Measurements from ENCODE around the gene GDF15.

The GDF15 gene

DNA sequence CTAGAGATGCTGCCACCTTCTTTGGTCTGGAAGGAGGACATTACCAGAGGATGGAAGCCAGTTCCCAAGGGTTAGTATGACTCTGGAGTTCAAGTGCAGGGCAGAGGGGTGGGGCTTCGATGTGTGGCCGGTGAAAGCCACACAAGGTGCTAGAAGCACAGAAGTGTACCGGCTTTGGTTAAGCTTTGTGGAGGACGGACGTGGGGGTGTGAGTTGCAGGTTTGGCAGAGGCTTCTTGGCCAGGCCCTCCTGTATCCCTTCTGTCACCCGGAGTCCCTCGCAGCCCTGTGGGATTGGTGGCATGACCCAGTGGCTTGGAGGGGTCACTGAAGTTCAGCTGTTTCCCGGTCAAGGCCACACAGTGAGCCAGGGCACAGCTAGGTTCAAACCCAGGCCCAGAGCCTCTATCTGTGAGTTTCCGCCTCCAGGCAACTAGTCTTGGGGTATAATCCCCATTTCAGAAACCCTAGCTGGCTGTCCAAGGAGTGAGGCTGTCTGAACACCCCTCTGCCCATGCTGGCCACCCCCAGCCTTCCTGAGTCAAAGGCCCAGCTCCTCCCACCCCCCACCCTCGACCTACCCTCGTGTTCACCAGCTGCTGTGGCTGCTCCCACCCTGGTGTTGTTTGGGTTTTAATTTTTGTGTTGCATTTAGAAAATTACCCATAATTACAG, 28.7 kb downstream of the GDF15 start:
- Histone ChIP-seq H3K27ac (ENCODE audit: low read length) (peak overlapping the region; percentile 24), H3K27me3 (ENCODE audit: insufficient read depth, low read length, poor library complexity) (peaks cover 27% of the 10 kb centered on the region), H3K79me2 (ENCODE audit: insufficient read depth, low read length) (peaks cover 6% of the 10 kb centered on the region), H4K20me1 (ENCODE audit: insufficient read depth, low read length) (peaks cover 8% of the 10 kb centered on the region; the same call in 1 of the 2 replicates), H3K36me3 (ENCODE audit: insufficient read depth, low read length) (no peaks in the 10 kb centered on the region), H2AFZ (ENCODE audit: low read depth, low read length) (no peak overlapping the region), H3K4me2 (ENCODE audit: insufficient read depth, low read length) (peak overlapping the region; percentile 88), H3K4me3 (ENCODE audit: low read depth in 1 of 2, low read length in 2 of 2) (peak overlapping the region in 1 of 2 experiments; percentile 44; a peak in 2 of 4 replicates), H3K9ac (ENCODE audit: low read depth, low read length) (peak overlapping the region; percentile 37), H3K4me1 (ENCODE audit: insufficient read depth, low read length) (peaks cover 53% of the 10 kb centered on the region), H3K9me3 (ENCODE audit: insufficient read depth, low read length, severe bottlenecking) (no peaks in the 10 kb centered on the region)
- DNase-seq (no peak), ATAC-seq (ENCODE audit: insufficient read depth, low read depth) (no peak)
- TF ChIP-seq EZH2 (IDR thresholded peaks at IDR 0.05; ENCODE audit: borderline replicate concordance, low read depth, low read length, severe bottlenecking) (no peak), CTCF (IDR thresholded peaks at IDR 0.05; ENCODE audit: borderline replicate concordance, extremely low read depth, low read length, poor library complexity, severe bottlenecking) (no peak)

GRCh38 chr19:18415178-18415867, 29.4 kb downstream of the GDF15 start:
- peaks cover 27% of the 10 kb centered on the region for H3K27me3 ChIP-seq (ENCODE audit: insufficient read depth, low read length, poor library complexity)
- H3K27ac ChIP-seq (ENCODE audit: low read length), result peak overlapping the region; percentile 27
- ATAC-seq (ENCODE audit: insufficient read depth, low read depth), result peak; percentile 11; the same call in 1 of the 3 replicates
- H2AFZ ChIP-seq (ENCODE audit: low read depth, low read length), result 0 out of 2 replicates have a peak overlapping the region, but pooled peaks have one; percentile 24
- TF ChIP-seq CTCF (IDR thresholded peaks at IDR 0.05; ENCODE audit: borderline replicate concordance, extremely low read depth, low read length, poor library complexity, severe bottlenecking), result peak; percentile 5
- TF ChIP-seq EZH2 (IDR thresholded peaks at IDR 0.05; ENCODE audit: borderline replicate concordance, low read depth, low read length, severe bottlenecking), result peak; percentile 34
- H3K9me3 ChIP-seq (ENCODE audit: insufficient read depth, low read length, severe bottlenecking), result no peaks in the 10 kb centered on the region
- peak overlapping the region; percentile 37 for H3K9ac ChIP-seq (ENCODE audit: low read depth, low read length)
- peak; percentile 72 for DNase-seq
- H3K36me3 ChIP-seq (ENCODE audit: insufficient read depth, low read length), result no peaks in the 10 kb centered on the region
- peaks cover 13% of the 10 kb centered on the region for H4K20me1 ChIP-seq (ENCODE audit: insufficient read depth, low read length)
- peaks cover 60% of the 10 kb centered on the region for H3K4me1 ChIP-seq (ENCODE audit: insufficient read depth, low read length)
- peak overlapping the region; percentile 88 for H3K4me2 ChIP-seq (ENCODE audit: insufficient read depth, low read length)
- peak overlapping the region in 1 of 2 experiments; percentile 44; a peak in 2 of 4 replicates for H3K4me3 ChIP-seq (ENCODE audit: low read depth in 1 of 2, low read length in 2 of 2)
- peaks cover 13% of the 10 kb centered on the region for H3K79me2 ChIP-seq (ENCODE audit: insufficient read depth, low read length)

DNA sequence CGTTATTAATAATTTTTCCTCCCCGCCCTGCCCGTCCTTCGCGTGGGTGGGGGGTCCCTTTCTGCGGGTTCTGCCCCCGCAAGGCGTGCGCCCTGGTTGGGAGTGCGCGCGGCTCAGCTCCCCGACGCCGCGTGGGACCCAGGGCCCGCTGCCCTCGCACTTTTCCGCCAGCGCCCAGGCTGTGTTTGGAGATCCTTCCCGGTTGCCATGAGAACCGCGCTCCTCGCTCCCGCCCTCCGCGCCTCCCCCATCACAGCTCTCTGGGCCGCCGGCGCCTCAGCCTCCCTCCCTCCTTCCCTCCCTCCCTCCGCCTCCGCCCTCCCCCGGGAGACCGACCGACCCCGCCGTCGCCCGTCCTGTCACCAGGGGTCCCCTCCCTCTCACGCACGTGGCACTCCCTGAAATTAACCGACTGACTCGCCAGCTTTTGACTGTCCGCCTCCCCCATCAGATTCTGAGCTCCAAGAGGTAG, 30.9 kb downstream of the GDF15 start:
- Histone ChIP-seq H3K27me3 (ENCODE audit: insufficient read depth, low read length, poor library complexity) (peaks cover 27% of the 10 kb centered on the region), H2AFZ (ENCODE audit: low read depth, low read length) (peak overlapping the region; percentile 67), H4K20me1 (ENCODE audit: insufficient read depth, low read length) (peaks cover 28% of the 10 kb centered on the region), H3K27ac (ENCODE audit: low read length) (peak overlapping the region; percentile 53; the same call in 1 of the 2 replicates), H3K9ac (ENCODE audit: low read depth, low read length) (peak overlapping the region; percentile 39), H3K36me3 (ENCODE audit: insufficient read depth, low read length) (no peaks in the 10 kb centered on the region), H3K9me3 (ENCODE audit: insufficient read depth, low read length, severe bottlenecking) (no peaks in the 10 kb centered on the region), H3K79me2 (ENCODE audit: insufficient read depth, low read length) (peaks cover 28% of the 10 kb centered on the region), H3K4me1 (ENCODE audit: insufficient read depth, low read length) (peaks cover 73% of the 10 kb centered on the region), H3K4me2 (ENCODE audit: insufficient read depth, low read length) (peak overlapping the region; percentile 88), H3K4me3 (ENCODE audit: low read depth in 1 of 2, low read length in 2 of 2) (peak overlapping the region in 1 of 2 experiments; percentile 53; a peak in 2 of 4 replicates)
- TF ChIP-seq CTCF (IDR thresholded peaks at IDR 0.05; ENCODE audit: borderline replicate concordance, extremely low read depth, low read length, poor library complexity, severe bottlenecking), result no peak
- TF ChIP-seq EZH2 (IDR thresholded peaks at IDR 0.05; ENCODE audit: borderline replicate concordance, low read depth, low read length, severe bottlenecking), result no peak
- peak; percentile 49 for ATAC-seq (ENCODE audit: insufficient read depth, low read depth)
- DNase-seq, result peak; percentile 86
